Myocyte (in vitro differentiated cells): ENCODE results near the gene TLE6. TPM values are rescaled to one million over a fixed set of nuclear protein-coding genes. Genes with fewer than 3 reads are reported as not detected.
"Not testable (repeated sequence)": the region's sequence is repeated elsewhere in the genome, so short reads cannot be mapped to it uniquely, and the experiment has no call there.

Source experiments
- DNase-seq: peaks from one replicate; pipeline ENCODE4 v3.0.0-alpha.2; 2012; ENCODE audit warnings: low read depth
- total RNA-seq: library from RNA; depleted of rRNA; stranded (reverse); fragments of >200 nt; gene quantifications from 2 replicates; pipeline ENCODE4 v1.2.3, GENCODE V29; 2014

TLE6 gene
- total RNA-seq, 1 donor from 2014 or later = not detected

GRCh38 chr19:3001235-3001800, 24.0 kb downstream of the TLE6 start:
- no peak for DNase-seq

GRCh38 chr19:3003046-3003445, 25.7 kb downstream of the TLE6 start:
- DNase-seq = no peak

DNA sequence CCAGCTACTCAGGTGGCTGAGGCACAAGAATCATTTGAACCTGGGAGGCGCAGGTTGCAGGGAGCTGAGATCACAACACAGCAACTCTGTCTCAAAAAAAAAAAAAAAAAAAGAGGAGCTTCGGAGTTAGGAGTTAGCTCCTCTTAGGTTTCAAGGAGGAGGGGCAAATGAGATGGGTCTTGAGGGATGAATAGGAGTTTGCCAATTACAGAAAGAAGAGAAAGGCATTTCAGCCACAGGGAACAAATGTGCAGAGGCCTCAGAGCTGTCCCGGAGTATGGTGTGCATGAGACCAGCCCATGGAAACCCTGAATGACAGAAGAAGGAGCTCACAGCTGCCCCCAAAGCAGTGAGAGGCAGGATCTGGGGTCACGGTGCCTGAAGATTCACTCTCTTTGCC, 27.2 kb downstream of the TLE6 start:
- DNase-seq = no peak

GRCh38 chr19:3005345-3005744, 28.0 kb downstream of the TLE6 start:
- no peak for DNase-seq

- DNase-seq = no peak
Measured at GRCh38 chr19:3006075-3006767, 28.9 kb downstream of the TLE6 start.

DNA sequence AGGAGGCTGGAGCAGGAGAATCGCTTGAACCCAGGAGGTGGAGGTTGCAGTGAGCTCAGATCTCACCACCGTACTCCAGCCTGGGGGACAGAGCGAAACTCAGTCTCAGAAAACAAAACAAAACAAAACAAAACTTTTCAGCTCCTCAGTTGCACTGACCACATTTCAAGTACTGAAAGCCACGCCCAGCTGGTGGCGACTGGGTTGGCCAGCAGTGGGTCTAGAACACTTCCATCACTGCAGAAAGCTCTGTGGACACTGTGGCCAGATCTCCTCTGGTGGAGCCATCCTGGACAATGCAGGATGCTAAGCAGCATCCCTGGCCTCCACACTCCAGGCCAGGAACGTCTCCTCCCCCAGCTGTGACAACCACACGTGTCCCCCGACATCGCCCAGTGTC, 30.6 kb downstream of the TLE6 start:
- no peak for DNase-seq

DNA sequence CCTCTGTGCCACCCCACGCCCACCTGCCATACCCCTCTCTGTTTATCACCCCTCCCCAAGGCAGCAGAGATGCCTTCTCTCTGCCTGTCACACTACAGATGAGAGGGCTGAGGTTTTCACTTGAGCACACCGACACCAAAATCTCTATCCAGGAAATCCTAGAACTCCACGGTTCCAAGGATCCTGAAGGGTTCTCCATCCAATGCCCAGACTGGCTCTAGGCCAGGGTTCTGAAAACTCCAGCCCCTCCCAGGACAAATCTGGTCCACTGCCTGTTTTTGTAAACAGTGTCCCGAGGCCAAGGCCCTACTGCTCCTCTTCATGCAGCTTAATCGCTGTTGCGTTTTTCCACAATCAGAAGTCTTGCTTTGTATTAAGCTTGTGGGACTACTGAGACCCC, 31.6 kb downstream of the TLE6 start:
- DNase-seq = no peak

GRCh38 chr19:3010871-3011270, 33.5 kb downstream of the TLE6 start:
- DNase-seq = no peak

DNA sequence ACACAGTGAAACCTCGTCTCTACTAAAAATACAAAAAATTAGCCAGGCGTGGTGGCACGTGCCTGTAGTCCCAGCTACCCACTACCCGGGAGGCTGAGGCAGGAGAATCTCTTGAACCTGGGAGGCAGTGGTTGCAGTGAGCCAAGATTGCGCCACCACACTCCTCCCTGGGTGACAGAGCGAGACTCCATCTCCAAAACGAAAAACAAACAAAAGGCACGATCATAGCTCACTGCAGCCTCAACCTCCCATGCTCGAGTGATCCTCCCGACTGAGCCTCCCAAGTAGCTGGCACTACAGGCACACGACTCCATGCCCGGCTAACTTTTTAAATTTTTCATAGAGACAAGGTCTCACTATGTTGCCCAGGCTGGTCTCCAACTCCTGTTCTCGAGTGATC, 34.7 kb downstream of the TLE6 start:
- not testable (repeated sequence) for DNase-seq

DNA sequence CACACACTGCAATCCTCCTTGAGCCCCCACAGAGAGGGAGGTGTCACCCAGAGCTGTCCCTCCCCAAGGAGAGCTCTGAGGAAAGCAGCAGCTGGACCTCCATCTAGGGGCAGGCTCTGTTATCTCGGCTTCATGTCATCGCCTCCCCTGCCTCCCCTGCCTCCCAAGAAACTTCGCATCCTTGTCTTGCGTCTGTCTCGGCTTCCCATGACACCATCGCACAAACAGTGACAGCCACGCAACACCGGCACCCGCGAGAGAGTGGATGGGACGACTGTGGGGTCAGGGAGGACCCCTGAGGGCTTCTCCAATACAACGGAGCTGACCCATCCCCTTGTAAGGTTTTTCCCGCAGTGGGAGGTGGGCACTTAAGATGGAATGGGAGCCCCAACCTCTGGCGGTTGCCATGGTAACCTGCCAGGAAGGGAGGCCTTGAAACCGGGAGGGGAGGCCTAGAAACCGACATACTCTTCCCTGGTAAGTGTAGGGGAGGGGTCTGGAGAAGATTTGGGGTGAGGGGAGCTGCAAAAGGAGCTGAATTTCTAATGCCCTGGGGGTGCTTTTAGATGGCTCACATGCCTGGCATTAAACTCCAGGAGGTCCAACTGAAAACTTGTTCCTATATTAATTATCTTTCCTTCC, 35.4 kb downstream of the TLE6 start:
- DNase-seq = no peak

DNA sequence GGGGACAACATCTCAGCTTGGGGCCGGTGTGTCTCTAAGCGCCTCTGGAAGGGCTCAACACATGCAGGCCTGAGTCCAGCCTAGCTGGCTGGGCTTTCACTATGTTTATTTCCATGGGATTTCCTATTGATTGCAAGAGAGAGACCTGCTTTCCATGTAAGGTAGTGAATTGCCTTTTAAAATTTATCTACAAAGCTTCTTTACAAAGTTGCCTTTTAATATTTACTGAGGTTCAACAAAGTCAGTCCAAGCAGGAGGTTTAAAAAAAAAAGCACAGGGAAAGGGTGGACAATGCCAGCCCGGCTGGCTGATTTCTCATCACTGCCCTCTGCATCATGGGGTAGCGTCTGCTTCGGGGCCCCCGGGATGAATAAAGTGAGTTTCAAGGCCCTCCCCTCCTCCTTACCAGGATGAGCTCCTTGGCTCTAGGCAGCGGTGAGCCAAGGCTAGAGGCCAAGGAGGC, 35.9 kb downstream of the TLE6 start:
- no peak for DNase-seq

GRCh38 chr19:3014135-3014534, 36.8 kb downstream of the TLE6 start:
- DNase-seq = no peak

DNA sequence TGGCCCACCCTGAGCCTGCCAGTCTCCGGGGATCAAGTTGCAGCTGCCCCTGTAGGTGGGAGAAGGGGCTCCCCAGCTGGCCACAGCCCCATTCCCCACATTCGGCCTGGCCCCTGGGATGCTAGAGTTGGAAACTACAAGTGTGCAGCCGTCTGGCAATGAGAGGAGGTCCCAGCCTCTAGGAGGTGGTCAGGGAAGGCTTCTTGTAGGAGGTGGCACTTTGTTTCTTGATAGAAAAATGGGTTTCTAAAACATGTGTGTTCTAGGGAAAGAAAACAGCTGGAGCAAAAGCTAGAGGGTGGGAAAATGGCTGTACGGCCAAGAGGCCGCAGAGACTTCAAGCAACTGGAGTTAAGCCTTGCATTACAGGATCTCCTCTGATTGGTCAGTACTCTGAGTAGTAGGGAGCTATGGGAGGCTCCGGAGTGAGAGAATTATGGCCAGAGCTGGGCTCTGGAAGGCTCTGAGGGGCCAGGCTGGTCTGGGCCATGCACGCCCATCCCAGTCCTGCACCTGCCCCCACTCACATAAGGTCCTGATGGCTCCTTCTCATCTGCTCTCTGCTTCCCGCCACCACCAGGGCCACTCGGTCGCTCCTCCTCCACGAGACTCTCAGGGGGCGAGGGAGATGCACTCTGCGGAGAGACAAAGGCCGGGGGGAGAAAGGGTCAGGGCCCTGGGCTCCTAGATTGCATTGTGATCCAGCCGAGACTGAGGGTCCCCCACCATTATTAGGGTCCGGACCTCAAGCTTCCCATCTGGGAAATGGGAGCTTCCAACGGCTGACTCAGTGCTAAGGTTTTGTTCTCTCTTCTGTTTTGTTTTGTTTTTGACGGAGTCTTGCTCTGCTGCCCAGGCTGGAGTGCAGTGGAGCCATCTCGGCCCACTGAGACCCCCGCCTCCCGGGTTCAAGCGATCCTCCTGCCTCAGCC, 38.0 kb downstream of the TLE6 start:
- no peak for DNase-seq

DNA sequence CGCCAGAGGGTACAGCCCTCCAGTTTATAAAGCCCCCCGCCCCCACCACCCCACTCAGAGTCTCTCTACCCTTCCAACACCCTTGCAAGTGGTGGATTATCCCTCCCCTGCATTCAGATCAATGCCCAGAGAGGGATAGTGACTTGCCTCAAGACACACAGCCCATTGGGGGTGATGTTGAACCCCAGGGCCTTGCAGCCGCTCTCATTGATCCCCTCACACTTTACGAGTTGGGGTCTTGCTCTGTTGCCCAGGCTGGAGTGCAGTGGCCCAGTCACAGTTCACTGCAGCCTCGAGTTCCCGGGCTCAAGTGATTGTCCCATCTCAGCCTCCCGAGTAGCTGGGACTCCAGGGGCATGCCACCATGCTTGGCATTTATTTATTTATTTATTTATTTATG, 40.6 kb downstream of the TLE6 start:
- DNase-seq = no peak

DNA sequence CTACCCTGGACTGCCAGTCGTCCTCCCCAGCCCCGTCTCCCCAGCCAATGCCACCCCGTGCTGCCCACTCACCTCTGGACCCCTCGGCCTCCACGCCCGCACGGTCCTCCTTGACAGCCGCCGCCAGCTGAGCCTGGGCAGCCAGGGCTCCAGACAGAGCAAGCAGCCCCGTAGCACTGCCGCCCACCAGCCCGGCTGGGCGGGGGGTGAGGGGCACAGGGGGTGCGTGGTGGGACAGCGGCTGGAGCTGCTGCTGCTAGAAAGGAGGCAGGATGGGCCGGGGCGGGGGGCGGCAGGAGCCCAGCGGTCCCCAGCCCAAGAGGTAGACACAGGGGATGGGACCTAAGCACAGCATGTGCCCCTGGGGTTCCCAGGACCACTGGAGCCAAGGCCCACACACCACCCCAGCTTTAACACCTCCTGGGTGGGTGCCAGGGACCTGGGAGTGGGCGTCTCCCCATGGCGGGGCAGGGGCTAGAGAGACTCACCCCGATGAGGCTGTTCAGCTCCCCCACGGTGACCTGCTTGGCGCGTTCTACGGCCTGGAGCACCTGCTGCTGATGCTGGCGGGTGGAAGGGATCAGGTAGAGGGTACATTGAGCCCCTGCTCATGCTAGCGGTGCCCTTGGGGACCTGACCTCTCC, 42.0 kb downstream of the TLE6 start:
- no peak for DNase-seq

DNA sequence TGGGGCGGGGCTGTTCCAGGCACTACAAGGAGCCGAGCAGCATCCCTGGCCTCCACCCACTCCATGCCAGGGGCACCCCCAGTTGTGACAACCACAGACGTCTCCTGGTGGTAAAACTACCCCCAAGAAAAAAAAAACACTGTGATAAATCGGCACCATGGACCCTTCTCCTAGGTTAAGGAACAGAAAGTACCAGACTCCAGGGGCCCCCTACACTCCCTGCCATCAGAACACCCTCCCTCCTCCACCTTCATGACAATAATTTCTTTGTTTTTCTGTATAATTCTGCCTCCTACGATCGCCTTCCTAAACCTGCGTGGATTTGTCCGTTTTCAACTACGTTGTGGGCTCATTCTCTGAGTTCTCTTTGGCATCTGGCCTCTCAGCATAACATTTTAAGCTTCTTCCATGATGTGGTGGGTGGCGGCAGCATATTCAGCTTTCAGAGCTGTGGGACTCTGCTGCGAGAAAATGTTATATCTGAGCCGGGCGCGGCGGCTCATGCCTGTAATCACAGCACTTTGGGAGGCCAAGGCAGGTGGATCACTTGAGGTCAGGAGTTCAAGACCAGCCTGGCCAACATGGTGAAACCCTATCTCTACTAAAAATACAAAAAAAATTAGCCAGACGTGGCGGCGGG, 43.1 kb downstream of the TLE6 start:
- DNase-seq = no peak

GRCh38 chr19:3024509-3024869, 47.1 kb downstream of the TLE6 start:
- DNase-seq = no peak

GRCh38 chr19:3024870-3025548, 47.6 kb downstream of the TLE6 start:
- DNase-seq = no peak

DNA sequence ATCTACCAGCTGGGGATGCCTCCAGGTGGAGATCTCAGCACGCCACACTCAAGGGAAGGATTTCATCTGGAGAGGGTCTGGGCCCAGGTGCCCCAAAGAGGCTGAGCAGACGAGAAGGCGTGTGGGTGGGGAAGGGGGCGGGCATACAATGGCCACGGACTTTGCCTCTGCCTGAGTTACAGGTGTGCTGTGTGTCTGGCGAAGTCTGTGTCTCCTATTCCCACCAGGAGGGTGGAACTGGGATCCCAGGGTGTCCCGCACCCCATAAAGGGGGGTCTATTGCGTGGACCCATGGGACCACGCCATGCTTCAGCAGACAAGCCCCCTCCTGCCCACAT, 48.2 kb downstream of the TLE6 start:
- no peak for DNase-seq

DNA sequence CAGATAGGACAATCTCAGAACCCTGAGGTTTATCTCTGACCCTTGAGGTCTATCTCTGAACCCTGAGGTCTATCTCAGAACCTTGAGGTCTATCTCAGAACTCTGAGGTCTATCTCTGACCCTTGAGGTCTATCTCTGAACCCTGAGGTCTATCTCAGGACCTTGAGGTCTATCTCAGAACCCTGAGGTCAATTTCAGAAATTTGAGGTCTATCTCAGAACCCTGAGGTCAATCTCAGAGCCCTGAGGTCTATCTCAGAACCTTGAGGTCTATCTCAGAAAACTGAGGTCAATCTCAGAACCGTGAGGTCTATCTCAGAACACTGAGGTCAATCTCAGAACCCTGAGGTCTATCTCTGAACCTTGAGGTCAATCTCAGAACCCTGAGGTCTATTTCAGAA, 49.4 kb downstream of the TLE6 start:
- no peak for DNase-seq
